22Rv1 (cell line): ENCODE measurements around the gene RTL10.

Experiments
- H3K27ac ChIP-seq: fragments of 450-650 bp; 2 replicates; pipeline ENCODE4 v1.5.1; 2017
- CTCF ChIP-seq: fragments of 450-650 bp; IDR thresholded peaks from 2 replicates; pipeline ENCODE4 v1.5.1; 2017; ENCODE audit warnings: mild to moderate bottlenecking
- ZFX ChIP-seq: fragments of 450-650 bp; IDR thresholded peaks from 2 replicates; pipeline ENCODE4 v1.6.1; 2017; ENCODE audit warnings: antibody characterized with exemption, borderline replicate concordance

Gene RTL10

GRCh38 chr22:19864538-19865106 lies 9.9 kb upstream of the RTL10 start:
- no peak overlapping the region for H3K27ac ChIP-seq
- TF ChIP-seq CTCF, result no peak
- no peak for TF ChIP-seq ZFX

- TF ChIP-seq ZFX (no peak), CTCF (no peak)
- no peak overlapping the region for H3K27ac ChIP-seq
These were observed 8.9 kb upstream of the RTL10 start for GRCh38 chr22:19863571-19863970.

GRCh38 chr22:19862619-19863246 lies 8.1 kb upstream of the RTL10 start:
- H3K27ac ChIP-seq, result no peak overlapping the region
- TF ChIP-seq ZFX (no peak), CTCF (no peak)

- no peak for TF ChIP-seq ZFX
- no peak for TF ChIP-seq CTCF
- no peak overlapping the region for H3K27ac ChIP-seq
These were observed 5.3 kb upstream of the RTL10 start for GRCh38 chr22:19859861-19860510.

- no peak for TF ChIP-seq ZFX
- TF ChIP-seq CTCF, result no peak
- no peak overlapping the region for H3K27ac ChIP-seq
These were observed 2.7 kb upstream of the RTL10 start for GRCh38 chr22:19857382-19857781.

GRCh38 chr22:19855504-19856409 lies 1.1 kb upstream of the RTL10 start:
- H3K27ac ChIP-seq, result peak overlapping the region; percentile 86
- no peak for TF ChIP-seq ZFX
- TF ChIP-seq CTCF, result no peak
